Kidney (tissue), 14 donors: ENCODE data around the gene CD96. TPM values are rescaled to one million over a fixed set of nuclear protein-coding genes. Genes with fewer than 3 reads are reported as not detected.

Experiments used
- DNase-seq, 5 donors: peaks; one replicate each; pipeline ENCODE4 v3.0.0-alpha.2; 2013 to 2020
- FAIRE-seq: peaks from 2 replicates; lab custom pipeline; 2012; peaks lifted over from hg19 to GRCh38; lab: Jason Lieb, UNC
- H3K27ac ChIP-seq, 2 donors: one replicate each; pipeline ENCODE4 v1.7.0; 2013; ENCODE audit warnings: low read depth in 2 of 2, low read length in 2 of 2, inconsistent platforms in 1 of 2
- H3K27me3 ChIP-seq: one replicate; pipeline ENCODE4 v1.7.1; 2013; ENCODE audit warnings: low read length, inconsistent platforms; ENCODE audit not compliant: control insufficient read depth, insufficient read depth
- H3K36me3 ChIP-seq, 3 donors: one replicate each; pipeline versions ENCODE4 v1.7.0 to v1.7.1; 2013; ENCODE audit warnings: low read length in 3 of 3, control low read depth in 1 of 3, inconsistent platforms in 1 of 3; ENCODE audit not compliant: insufficient read depth in 3 of 3, control insufficient read depth in 2 of 3
- H3K4me1 ChIP-seq, 3 donors: one replicate each; pipeline versions ENCODE4 v1.7.0 to v1.7.1; 2013; ENCODE audit warnings: low read length in 3 of 3, inconsistent platforms in 1 of 3, low read depth in 1 of 3; ENCODE audit not compliant: control insufficient read depth in 2 of 3, insufficient read depth in 2 of 3
- H3K4me3 ChIP-seq, 3 donors: one replicate each; pipeline versions ENCODE4 v1.7.0 to v1.8.1; 2013; ENCODE audit warnings: low read length in 3 of 3, control low read depth in 1 of 3, inconsistent platforms in 1 of 3
- H3K9ac ChIP-seq, 3 donors: one replicate each; pipeline versions ENCODE4 v1.7.0 to v1.7.1; 2013; ENCODE audit warnings: low read length in 3 of 3, control low read depth in 1 of 3, inconsistent platforms in 1 of 3
- H3K9me3 ChIP-seq, 3 donors: one replicate each; pipeline versions ENCODE4 v1.7.0 to v1.7.1; 2013; ENCODE audit warnings: low read length in 3 of 3, control low read depth in 1 of 3, inconsistent platforms in 1 of 3; ENCODE audit not compliant: control insufficient read depth in 2 of 3, insufficient read depth in 1 of 3
- intact Hi-C: fragments of 100-400 bp; cut with DNase I; formaldehyde crosslinking; loops from one replicate; pipeline ENCODE4 v1.11.1; 2022
- polyA plus RNA-seq: library from polyadenylated mRNA; stranded (reverse); fragments of 350-450 nt; fragmentation: Illumina TruSeq; extraction: RNeasy Lipid Tissue Mini Kit (QIAGEN cat#74804); gene quantifications from one replicate; pipeline ENCODE4 v1.2.3, GENCODE V29; 2014; ENCODE audit warnings: low read depth, low replicate concordance; ENCODE audit not compliant: insufficient read depth
- total RNA-seq: library from RNA; stranded (reverse); fragmentation: NEBNext Ultra II Directional; extraction: Animal tissue kit (Norgen Biotek cat#: 25700); gene quantifications from one replicate; pipeline ENCODE4 v1.2.1, GENCODE V29; 2021
- TF ChIP-seq, protein P1 (sequence below): IDR thresholded peaks from 3 replicates; pipeline ENCODE4 v1.5.1; 2012; ENCODE audit warnings: mild to moderate bottlenecking, moderate library complexity, borderline replicate concordance; ENCODE audit not compliant: insufficient read depth; ENCODE audit errors: extremely low read depth
- donor health status: control.
- donor health status: control.
- donor health status: control.
- donor health status: control.
- donor health status: control.
- donor health status: DM: yes; HTN: yes; CAD: no.
- donor health status: Normal renal cell carcinoma (clear cell type).

The CD96 gene
- total and polyA plus RNA-seq, 2 donors from 2014 or later: 0.09 to 9.5 TPM

DNA sequence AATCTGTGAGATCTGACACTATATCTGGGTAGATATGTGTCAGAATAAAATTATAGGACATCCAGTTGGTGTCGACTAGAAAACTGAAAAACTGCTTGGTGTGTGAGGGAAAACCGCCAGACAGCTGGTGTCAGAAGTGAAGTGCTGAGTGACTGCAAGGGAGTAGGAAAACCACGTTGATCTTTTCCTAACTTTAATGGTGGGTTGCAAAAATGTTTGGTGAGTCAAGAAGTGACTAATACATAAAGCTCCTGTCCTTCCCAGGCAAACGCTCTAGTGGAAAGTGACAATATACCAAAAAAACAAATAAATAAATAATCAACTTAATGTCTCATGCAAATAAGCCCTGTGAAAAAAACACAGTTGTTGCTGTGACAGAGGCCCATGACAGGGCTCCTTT is 7.3 kb upstream of the CD96 start:
- no peak for DNase-seq
- Histone ChIP-seq H3K36me3 (no peaks in the 10 kb centered on the region), H3K4me1 (no peaks in the 10 kb centered on the region), H3K27me3 (no peaks in the 10 kb centered on the region), H3K27ac (no peak overlapping the region), H3K9me3 (no peaks in the 10 kb centered on the region), H3K9ac (no peak overlapping the region), H3K4me3 (no peak overlapping the region)
- intact Hi-C loops: no loop called here
- no peak for FAIRE-seq
- TF ChIP-seq, protein P1, sequence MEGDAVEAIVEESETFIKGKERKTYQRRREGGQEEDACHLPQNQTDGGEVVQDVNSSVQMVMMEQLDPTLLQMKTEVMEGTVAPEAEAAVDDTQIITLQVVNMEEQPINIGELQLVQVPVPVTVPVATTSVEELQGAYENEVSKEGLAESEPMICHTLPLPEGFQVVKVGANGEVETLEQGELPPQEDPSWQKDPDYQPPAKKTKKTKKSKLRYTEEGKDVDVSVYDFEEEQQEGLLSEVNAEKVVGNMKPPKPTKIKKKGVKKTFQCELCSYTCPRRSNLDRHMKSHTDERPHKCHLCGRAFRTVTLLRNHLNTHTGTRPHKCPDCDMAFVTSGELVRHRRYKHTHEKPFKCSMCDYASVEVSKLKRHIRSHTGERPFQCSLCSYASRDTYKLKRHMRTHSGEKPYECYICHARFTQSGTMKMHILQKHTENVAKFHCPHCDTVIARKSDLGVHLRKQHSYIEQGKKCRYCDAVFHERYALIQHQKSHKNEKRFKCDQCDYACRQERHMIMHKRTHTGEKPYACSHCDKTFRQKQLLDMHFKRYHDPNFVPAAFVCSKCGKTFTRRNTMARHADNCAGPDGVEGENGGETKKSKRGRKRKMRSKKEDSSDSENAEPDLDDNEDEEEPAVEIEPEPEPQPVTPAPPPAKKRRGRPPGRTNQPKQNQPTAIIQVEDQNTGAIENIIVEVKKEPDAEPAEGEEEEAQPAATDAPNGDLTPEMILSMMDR: no peak

DNA sequence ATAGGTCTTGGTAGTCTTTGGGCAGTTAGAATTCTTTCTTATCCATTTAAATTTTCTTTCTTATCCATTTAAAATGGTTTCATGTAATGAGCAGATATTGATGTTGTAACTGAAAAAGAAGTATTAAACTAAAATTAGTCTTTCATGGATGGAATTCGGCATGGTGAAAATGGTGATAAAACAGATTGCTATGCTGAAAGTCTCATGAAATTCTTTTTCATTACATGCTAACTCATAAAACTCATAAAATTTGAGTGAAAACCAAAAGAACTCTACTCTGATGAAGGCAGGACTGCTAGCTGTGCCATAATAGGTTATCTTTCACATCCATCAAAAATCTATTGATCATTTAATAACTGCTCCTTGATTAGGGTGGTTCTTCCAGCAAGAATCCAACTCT is 3.9 kb upstream of the CD96 start:
- no peaks in the 10 kb centered on the region for H3K27me3 ChIP-seq
- no peak for DNase-seq
- H3K4me1 ChIP-seq: no peaks in the 10 kb centered on the region
- no peaks in the 10 kb centered on the region for H3K9me3 ChIP-seq
- TF ChIP-seq, protein P1: no peak
- no peak for FAIRE-seq
- intact Hi-C loops: no loop called here
- no peak overlapping the region for H3K27ac ChIP-seq
- H3K4me3 ChIP-seq: no peak overlapping the region
- no peak overlapping the region for H3K9ac ChIP-seq
- H3K36me3 ChIP-seq: no peaks in the 10 kb centered on the region

DNA sequence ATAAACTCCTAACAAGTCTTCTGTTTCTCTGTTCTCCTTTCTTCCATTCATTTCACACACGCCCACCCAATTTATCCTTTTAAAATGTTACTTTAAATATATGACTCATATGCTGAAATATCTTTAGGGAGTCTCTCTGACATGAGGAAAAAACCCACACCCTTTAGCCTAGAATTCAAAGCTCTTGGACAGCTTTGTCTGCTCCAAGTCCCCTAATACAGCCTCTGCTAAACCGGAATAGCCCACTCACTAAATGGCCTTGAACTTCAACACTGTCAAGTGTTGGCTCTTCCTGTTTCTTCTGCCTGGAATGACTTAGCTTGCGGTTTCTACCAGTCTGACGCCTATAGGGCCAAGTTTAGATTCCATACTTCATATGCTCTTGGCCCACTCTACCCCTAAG is 3.3 kb upstream of the CD96 start:
- Histone ChIP-seq H3K4me3 (no peak overlapping the region), H3K27ac (no peak overlapping the region), H3K9me3 (no peaks in the 10 kb centered on the region), H3K9ac (no peak overlapping the region), H3K27me3 (no peaks in the 10 kb centered on the region), H3K4me1 (no peaks in the 10 kb centered on the region), H3K36me3 (no peaks in the 10 kb centered on the region)
- TF ChIP-seq, protein P1: no peak
- FAIRE-seq: no peak
- DNase-seq: no peak
- intact Hi-C loops: no loop called here
